Measurements from ENCODE around the gene SLC6A16. TPM values are rescaled to one million over a fixed set of nuclear protein-coding genes. Genes with fewer than 3 reads are reported as not detected.

SLC6A16 gene
- total RNA-seq, 1 donor from 2014 or later: 1.1 TPM

Small RNAs within 50 kb of the gene (microRNA-seq; reads per million reads assigned to microRNA genes)
- not detected for gene MIR4324 (ENCODE audit: borderline number of aligned reads)

Other genes with a start within 250 kb of the SLC6A16 start
- gene SNRNP70, start 239.7 kb downstream of the SLC6A16 start, total RNA-seq: 139 TPM
- gene LIN7B, start 210.8 kb downstream of the SLC6A16 start, total RNA-seq: 19.8 TPM
- 1.2 TPM for gene C19orf73, start 206.0 kb downstream of the SLC6A16 start, total RNA-seq
- gene PPFIA3, start 205.6 kb downstream of the SLC6A16 start, total RNA-seq: 4.0 TPM
- gene HRC, start 169.8 kb downstream of the SLC6A16 start, total RNA-seq: 868 TPM
- 26.6 TPM for gene TRPM4, start 167.4 kb downstream of the SLC6A16 start, total RNA-seq
- 6.5 TPM for gene CD37, start 10.2 kb upstream of the SLC6A16 start, total RNA-seq
- gene TEAD2, start 37.2 kb upstream of the SLC6A16 start, total RNA-seq: 62.7 TPM
- not detected for gene DKKL1, start 38.7 kb upstream of the SLC6A16 start, total RNA-seq
- not detected for gene KASH5, start 63.1 kb upstream of the SLC6A16 start, total RNA-seq
- gene PTH2, start 98.2 kb upstream of the SLC6A16 start, total RNA-seq: not detected
- not detected for gene GFY, start 100.2 kb upstream of the SLC6A16 start, total RNA-seq
- 1.4 TPM for gene SLC17A7, start 116.3 kb upstream of the SLC6A16 start, total RNA-seq
- gene PIH1D1, start 126.6 kb upstream of the SLC6A16 start, total RNA-seq: 29.6 TPM
- gene ALDH16A1, start 128.0 kb upstream of the SLC6A16 start, total RNA-seq: 11.5 TPM
- 5.9 TPM for gene FLT3LG, start 149.0 kb upstream of the SLC6A16 start, total RNA-seq
- 1,289 TPM for gene RPL13A, start 162.4 kb upstream of the SLC6A16 start, total RNA-seq
- gene RPS11, start 171.2 kb upstream of the SLC6A16 start, total RNA-seq: 1,034 TPM
- gene FCGRT, start 187.5 kb upstream of the SLC6A16 start, total RNA-seq: 84.7 TPM
- gene RCN3, start 202.8 kb upstream of the SLC6A16 start, total RNA-seq: 8.5 TPM